DOHH2 (cell line): ENCODE data around the gene PDXK.
"Not testable (repeated sequence)": the region's sequence is repeated elsewhere in the genome, so short reads cannot be mapped to it uniquely, and the experiment has no call there.

Experiments
- H3F3A ChIP-seq: fragments of 200-600 bp; sonication (generic), shearing (Covaris generic); 2 replicates; pipeline ENCODE4 v1.6.0; 2016; ENCODE audit warnings: antibody characterized with exemption, mild to moderate bottlenecking; ENCODE audit not compliant: control insufficient read depth, insufficient read depth
- H3K27ac ChIP-seq: fragments of 200-600 bp; sonication (generic); 2 replicates; pipeline ENCODE4 v1.5.1; 2014; ENCODE audit warnings: low read depth, mild to moderate bottlenecking, low read length, moderate library complexity
- H3K27me3 ChIP-seq: fragments of 200-600 bp; sonication (generic); 2 replicates; pipeline ENCODE4 v1.6.1; 2014; ENCODE audit warnings: mild to moderate bottlenecking, low read length, mixed read lengths; ENCODE audit not compliant: control insufficient read depth
- H3K36me3 ChIP-seq: fragments of 200-600 bp; sonication (generic); 2 replicates; pipeline ENCODE4 v1.6.1; 2014; ENCODE audit warnings: mild to moderate bottlenecking, low read length, moderate library complexity, mixed read lengths; ENCODE audit not compliant: control insufficient read depth
- H3K4me1 ChIP-seq: fragments of 200-600 bp; sonication (generic); 2 replicates; pipeline ENCODE4 v1.6.1; 2014; ENCODE audit warnings: mild to moderate bottlenecking, low read length, mixed read lengths; ENCODE audit not compliant: control insufficient read depth
- H3K4me2 ChIP-seq: fragments of 200-600 bp; sonication (generic); 2 replicates; pipeline ENCODE4 v1.6.0; 2014; ENCODE audit warnings: mild to moderate bottlenecking, low read length, moderate library complexity
- H3K4me3 ChIP-seq: fragments of 200-600 bp; sonication (generic); 2 replicates; pipeline ENCODE4 v1.5.1; 2014; ENCODE audit warnings: mild to moderate bottlenecking, low read length, mixed read lengths
- H3K79me2 ChIP-seq: fragments of 200-600 bp; sonication (generic); 2 replicates; pipeline ENCODE4 v1.6.1; 2014; ENCODE audit warnings: mild to moderate bottlenecking, low read length, mixed read lengths; ENCODE audit not compliant: control insufficient read depth
- H3K9me2 ChIP-seq: fragments of 200-600 bp; sonication (generic); replicated peaks from 2 replicates; pipeline ENCODE4 v1.6.1; 2014; ENCODE audit warnings: mild to moderate bottlenecking, low read length, mixed read lengths; ENCODE audit not compliant: control insufficient read depth
- H3K9me3 ChIP-seq: fragments of 200-600 bp; sonication (generic); 2 replicates; pipeline ENCODE4 v1.6.1; 2014; ENCODE audit warnings: antibody characterized with exemption, low read length, mixed read lengths; ENCODE audit not compliant: control insufficient read depth, insufficient read depth
- H4K20me1 ChIP-seq: fragments of 200-600 bp; sonication (generic); 2 replicates; pipeline ENCODE4 v1.6.0; 2014; ENCODE audit warnings: low read depth, mild to moderate bottlenecking, antibody characterized with exemption, low read length, moderate library complexity; ENCODE audit not compliant: control insufficient read depth, insufficient read depth
- CTCF ChIP-seq: fragments of 200-600 bp; sonication (generic); IDR thresholded peaks from one replicate; pipeline ENCODE4 v1.5.1; 2014; ENCODE audit warnings: antibody characterized with exemption, mild to moderate bottlenecking, low read depth, low read length; ENCODE audit not compliant: poor library complexity, severe bottlenecking
- EZH2phosphoT487 ChIP-seq: fragments of 200-600 bp; sonication (generic); IDR thresholded peaks from 2 replicates; pipeline ENCODE4 v1.6.1; 2017; ENCODE audit warnings: borderline replicate concordance, mild to moderate bottlenecking, antibody characterized with exemption, low read length, moderate library complexity, mixed read lengths

The PDXK gene

DNA sequence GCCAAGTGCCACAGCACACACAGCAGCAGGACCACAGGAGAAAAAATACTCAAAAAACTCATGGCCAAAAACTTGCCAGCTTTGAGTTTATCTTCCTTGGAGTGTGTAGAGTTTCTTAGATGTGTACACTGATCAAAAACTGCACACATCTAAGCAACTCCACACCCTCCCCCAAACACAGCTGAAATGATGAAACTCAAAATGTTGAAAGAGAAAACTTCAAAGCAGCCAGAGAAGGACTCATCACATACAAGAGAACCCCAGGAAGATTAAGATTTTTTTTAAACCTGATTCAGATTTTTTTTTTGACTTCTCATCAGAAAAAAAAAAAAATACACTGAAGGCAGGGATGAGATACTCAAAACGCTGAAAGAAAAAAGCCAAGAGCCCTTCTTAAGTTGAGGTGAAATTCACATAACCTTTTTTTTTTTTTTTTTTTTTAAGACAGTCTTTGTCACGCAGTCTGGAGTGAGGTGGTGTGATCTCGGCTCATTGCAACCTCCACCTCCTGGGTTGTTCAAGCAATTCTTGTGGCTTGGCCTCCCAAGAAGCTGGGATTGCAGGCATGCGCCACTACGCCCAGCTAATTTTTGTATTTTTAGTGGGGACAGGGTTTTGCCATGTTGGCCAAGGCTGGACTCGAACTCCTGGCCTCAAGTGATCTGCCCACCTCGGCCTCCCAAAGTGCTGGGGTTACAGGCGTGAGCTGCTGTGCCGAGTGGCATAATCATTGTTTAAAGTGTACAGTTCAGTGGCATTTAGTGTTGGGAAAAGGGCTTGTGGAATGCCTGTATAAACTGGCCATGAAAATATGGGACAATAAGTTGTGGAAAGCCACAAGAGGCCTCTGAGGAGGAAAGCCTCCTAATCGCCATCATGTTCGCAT lies 20.9 kb upstream of the PDXK start:
- Histone ChIP-seq H4K20me1 (no peaks in the 10 kb centered on the region), H3K27ac (no peak overlapping the region), H3K27me3 (peaks cover 4% of the 10 kb centered on the region; the same call in 1 of the 2 replicates), H3K36me3 (peaks cover 32% of the 10 kb centered on the region), H3K4me3 (no peak overlapping the region), H3K4me1 (no peaks in the 10 kb centered on the region), H3F3A (peaks cover 10% of the 10 kb centered on the region), H3K9me3 (no peaks in the 10 kb centered on the region), H3K4me2 (no peak overlapping the region), H3K9me2 (no peaks in the 10 kb centered on the region), H3K79me2 (no peaks in the 10 kb centered on the region)
- TF ChIP-seq CTCF, result no peak
- TF ChIP-seq EZH2phosphoT487, result no peak

DNA sequence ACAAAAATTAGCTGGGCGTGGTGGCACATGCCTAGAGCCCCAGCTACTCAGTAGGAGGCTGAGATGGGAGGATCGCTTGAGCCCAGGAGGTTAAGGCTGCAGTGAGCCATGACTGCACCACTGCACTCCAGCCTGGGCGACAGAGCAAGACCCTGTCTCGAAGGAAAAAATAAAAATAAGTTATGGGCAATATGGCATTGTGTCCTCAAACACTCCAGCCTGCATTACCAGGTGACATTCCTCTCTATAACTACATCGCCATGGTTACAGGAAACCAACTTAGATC lies 19.5 kb upstream of the PDXK start:
- H3K27ac ChIP-seq, H3K4me1 ChIP-seq, H3K9me2 ChIP-seq, H4K20me1 ChIP-seq, H3K9me3 ChIP-seq, H3F3A ChIP-seq, H3K79me2 ChIP-seq, H3K4me2 ChIP-seq, H3K27me3 ChIP-seq, H3K4me3 ChIP-seq: not testable (repeated sequence)
- H3K36me3 ChIP-seq, result peaks cover 18% of the 10 kb centered on the region

DNA sequence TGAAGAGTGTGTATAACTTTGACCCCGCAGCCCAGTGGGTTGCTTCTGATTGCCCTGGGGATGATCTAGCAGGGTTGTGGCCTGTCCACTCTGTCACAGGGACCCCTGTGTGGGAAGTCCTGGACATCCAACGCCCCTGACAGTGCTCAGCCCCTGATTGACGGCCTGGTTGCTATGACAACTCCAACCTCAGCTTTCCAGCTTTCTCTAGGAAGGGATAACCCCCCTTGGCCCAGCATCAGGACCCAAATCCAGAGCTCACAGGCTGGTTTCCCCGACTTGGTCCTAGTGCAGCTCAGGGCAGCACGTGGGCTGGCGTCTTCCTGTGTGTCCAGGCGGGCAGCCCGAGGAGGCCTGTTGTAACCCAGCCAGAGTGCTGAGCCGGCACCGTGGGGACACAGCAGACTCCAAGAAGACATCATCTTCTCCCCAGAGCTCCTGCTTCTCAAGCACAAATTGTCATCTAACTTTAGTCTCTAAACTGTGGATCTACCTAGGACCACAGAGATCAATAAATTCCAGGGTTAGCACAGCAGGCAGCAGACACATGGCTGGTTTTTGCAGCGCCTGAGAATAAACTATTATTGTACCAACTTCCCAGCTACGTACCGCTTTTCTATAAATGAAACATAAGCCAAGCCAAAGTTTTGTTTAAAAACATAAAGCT lies 18.9 kb upstream of the PDXK start:
- no peak overlapping the region for H3K4me2 ChIP-seq
- peaks cover 12% of the 10 kb centered on the region for H3K36me3 ChIP-seq

More for the DNA sequence above, 18.9 kb upstream of the PDXK start:
- H4K20me1 ChIP-seq, result no peaks in the 10 kb centered on the region
- H3K4me1 ChIP-seq, result no peaks in the 10 kb centered on the region
- peaks cover 10% of the 10 kb centered on the region for H3F3A ChIP-seq
- H3K4me3 ChIP-seq, result no peak overlapping the region
- H3K79me2 ChIP-seq, result no peaks in the 10 kb centered on the region
- H3K9me3 ChIP-seq, result no peaks in the 10 kb centered on the region
- no peaks in the 10 kb centered on the region for H3K9me2 ChIP-seq
- H3K27ac ChIP-seq, result no peak overlapping the region
- peaks cover 9% of the 10 kb centered on the region; the same call in 1 of the 2 replicates for H3K27me3 ChIP-seq
- TF ChIP-seq CTCF (no peak), EZH2phosphoT487 (no peak)
